ENCODE measurements around the gene CCDC174. TPM values are rescaled to one million over a fixed set of nuclear protein-coding genes. Genes with fewer than 3 reads are reported as not detected.

Gene CCDC174
- total and polyA plus RNA-seq, 10 of the 15 experiments (the other 5 are each of a cell fraction or from before 2014, with no cell fraction given): 11.6 to 31.3 (median 19.1) TPM

DNA sequence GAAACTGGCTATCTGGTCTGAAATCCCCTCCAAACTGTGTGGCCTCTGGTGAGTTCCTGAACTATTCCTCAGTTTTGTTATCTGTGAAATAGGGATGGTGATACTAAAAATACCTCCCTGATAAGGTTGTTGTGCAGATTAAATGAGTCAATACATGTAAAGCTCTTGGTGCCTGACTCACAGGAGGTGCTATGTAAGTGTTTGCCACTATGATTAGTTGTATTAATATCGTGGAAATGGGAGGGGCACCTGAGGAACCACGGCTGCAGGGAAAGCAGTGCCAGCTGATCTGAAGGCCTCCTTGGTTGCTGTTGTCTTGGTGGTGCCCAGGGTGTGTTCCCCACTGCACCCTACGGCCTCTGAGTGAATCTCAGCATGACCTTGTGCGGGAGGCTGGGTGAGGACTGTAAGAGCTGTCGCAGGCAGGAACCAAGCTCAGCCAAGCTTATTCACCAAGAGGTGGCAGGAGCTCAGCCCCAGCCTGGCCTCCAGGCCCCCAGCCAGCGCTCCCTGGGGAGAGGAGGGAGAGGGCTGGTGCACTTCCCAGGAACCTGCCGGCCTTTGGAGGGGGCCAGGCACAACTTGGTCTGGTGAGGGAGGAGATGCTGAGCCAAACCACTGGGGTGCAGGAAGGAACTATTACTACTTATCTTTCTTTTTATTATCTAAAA is 44.8 kb upstream of the CCDC174 start:
- no TSS peak for BruUV-seq (replicated peaks)
- H3K27me3 ChIP-seq (replicated peaks in 1 of 2; ENCODE audit: control insufficient read depth in 2 of 2, insufficient read depth in 2 of 2, low read length in 1 of 2): peaks cover 4 to 14% of the 10 kb centered on the region in 2 experiments
- H3K79me2 ChIP-seq (ENCODE audit: control insufficient read depth, insufficient read depth, low read length): no peaks in the 10 kb centered on the region
- no peak overlapping the region for H3K27ac ChIP-seq (ENCODE audit: control insufficient read depth, insufficient read depth)
- ChIA-PET SMC1A (ENCODE audit: uncharacterized antibody, unreplicated experiment) (interaction anchor here (0.5 kb wide), 1 partner anchor 802 kb away, joined by 3 read pairs; no protein-coding TSS in a partner anchor), CTCF (interaction anchor here (0.9 kb wide), 1 partner anchor 314 kb away, joined by 3 read pairs; no protein-coding TSS in a partner anchor), RAD21 (ENCODE audit: unreplicated experiment) (no interaction called here), POLR2A (no interaction called here)
- H3K36me3 ChIP-seq (ENCODE audit: control insufficient read depth in 2 of 2, insufficient read depth in 2 of 2, low read length in 1 of 2): no peaks in the 10 kb centered on the region
- ATAC-seq (no peak), DNase-seq (ENCODE audit: low read depth, low spot score) (no peak), FAIRE-seq (no peak)
- TF ChIP-seq PAX8 (IDR thresholded peaks at IDR 0.05) (no peak), NFYA (IDR thresholded peaks at IDR 0.05; ENCODE audit: borderline replicate concordance, low read depth, low read length) (no peak), ZNF207 (IDR thresholded peaks at IDR 0.05; ENCODE audit: borderline replicate concordance) (no peak), NFIC (IDR thresholded peaks at IDR 0.05; ENCODE audit: low read depth, low read length) (no peak), EZH2 (IDR thresholded peaks at IDR 0.05; ENCODE audit: borderline replicate concordance, control insufficient read depth, low read depth, low read length) (no peak), IKZF2 (IDR thresholded peaks at IDR 0.05) (no peak), EP300 (IDR thresholded peaks at IDR 0.05; ENCODE audit: borderline replicate concordance in 1 of 2, control insufficient read depth in 1 of 2, low read depth in 2 of 2, low read length in 2 of 2) (no peak), DPF2 (IDR thresholded peaks at IDR 0.05) (no peak), GATAD2B (conservative IDR thresholded peaks at IDR 0.05; ENCODE audit: low read depth) (no peak), PAX5 (IDR thresholded peaks at IDR 0.05; ENCODE audit: borderline replicate concordance, low read depth, low read length) (no peak), SMAD5 (IDR thresholded peaks at IDR 0.05; ENCODE audit: low read depth) (no peak)
- TF ChIP-seq, protein P1, sequence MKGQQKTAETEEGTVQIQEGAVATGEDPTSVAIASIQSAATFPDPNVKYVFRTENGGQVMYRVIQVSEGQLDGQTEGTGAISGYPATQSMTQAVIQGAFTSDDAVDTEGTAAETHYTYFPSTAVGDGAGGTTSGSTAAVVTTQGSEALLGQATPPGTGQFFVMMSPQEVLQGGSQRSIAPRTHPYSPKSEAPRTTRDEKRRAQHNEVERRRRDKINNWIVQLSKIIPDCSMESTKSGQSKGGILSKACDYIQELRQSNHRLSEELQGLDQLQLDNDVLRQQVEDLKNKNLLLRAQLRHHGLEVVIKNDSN (IDR thresholded peaks at IDR 0.05; ENCODE audit: borderline replicate concordance, extremely low read length, insufficient read depth, low read depth, low read length): no peak
- TF ChIP-seq, protein P2, sequence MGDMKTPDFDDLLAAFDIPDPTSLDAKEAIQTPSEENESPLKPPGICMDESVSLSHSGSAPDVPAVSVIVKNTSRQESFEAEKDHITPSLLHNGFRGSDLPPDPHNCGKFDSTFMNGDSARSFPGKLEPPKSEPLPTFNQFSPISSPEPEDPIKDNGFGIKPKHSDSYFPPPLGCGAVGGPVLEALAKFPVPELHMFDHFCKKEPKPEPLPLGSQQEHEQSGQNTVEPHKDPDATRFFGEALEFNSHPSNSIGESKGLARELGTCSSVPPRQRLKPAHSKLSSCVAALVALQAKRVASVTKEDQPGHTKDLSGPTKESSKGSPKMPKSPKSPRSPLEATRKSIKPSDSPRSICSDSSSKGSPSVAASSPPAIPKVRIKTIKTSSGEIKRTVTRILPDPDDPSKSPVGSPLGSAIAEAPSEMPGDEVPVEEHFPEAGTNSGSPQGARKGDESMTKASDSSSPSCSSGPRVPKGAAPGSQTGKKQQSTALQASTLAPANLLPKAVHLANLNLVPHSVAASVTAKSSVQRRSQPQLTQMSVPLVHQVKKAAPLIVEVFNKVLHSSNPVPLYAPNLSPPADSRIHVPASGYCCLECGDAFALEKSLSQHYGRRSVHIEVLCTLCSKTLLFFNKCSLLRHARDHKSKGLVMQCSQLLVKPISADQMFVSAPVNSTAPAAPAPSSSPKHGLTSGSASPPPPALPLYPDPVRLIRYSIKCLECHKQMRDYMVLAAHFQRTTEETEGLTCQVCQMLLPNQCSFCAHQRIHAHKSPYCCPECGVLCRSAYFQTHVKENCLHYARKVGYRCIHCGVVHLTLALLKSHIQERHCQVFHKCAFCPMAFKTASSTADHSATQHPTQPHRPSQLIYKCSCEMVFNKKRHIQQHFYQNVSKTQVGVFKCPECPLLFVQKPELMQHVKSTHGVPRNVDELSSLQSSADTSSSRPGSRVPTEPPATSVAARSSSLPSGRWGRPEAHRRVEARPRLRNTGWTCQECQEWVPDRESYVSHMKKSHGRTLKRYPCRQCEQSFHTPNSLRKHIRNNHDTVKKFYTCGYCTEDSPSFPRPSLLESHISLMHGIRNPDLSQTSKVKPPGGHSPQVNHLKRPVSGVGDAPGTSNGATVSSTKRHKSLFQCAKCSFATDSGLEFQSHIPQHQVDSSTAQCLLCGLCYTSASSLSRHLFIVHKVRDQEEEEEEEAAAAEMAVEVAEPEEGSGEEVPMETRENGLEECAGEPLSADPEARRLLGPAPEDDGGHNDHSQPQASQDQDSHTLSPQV (IDR thresholded peaks at IDR 0.05): no peak
- in situ Hi-C loops (cut with MboI) (no loop called here), intact Hi-C loops (cut with micrococcal nuclease; ENCODE audit: unreplicated experiment) (no loop called here)
- H3K9me3 ChIP-seq (replicated peaks; ENCODE audit: control insufficient read depth, insufficient read depth, low read length): no peaks in the 10 kb centered on the region
- H3K4me1 ChIP-seq (ENCODE audit: control insufficient read depth, insufficient read depth, low read length): no peaks in the 10 kb centered on the region
- no peak overlapping the region for H2AFZ ChIP-seq (ENCODE audit: control insufficient read depth, low read depth, low read length)
- WGBS (ENCODE audit: insufficient coverage, insufficient replicate concordance, low lambda C conversion rate, missing lambda C conversion rate): 22% methylated on average over 6 of the region's 7 CpGs
- no peaks in the 10 kb centered on the region for H4K20me1 ChIP-seq (ENCODE audit: control insufficient read depth, insufficient read depth)
- H3K4me3 ChIP-seq: no peak overlapping the region
- no peak overlapping the region for H3K9ac ChIP-seq (ENCODE audit: control insufficient read depth, insufficient read depth, low read length)
- H3K4me2 ChIP-seq (ENCODE audit: control insufficient read depth, insufficient read depth): no peak overlapping the region
